ENCODE results near the gene AARS1. TPM values are rescaled to one million over a fixed set of nuclear protein-coding genes. Genes with fewer than 3 reads are reported as not detected.
"Not testable (repeated sequence)": the region's sequence is repeated elsewhere in the genome, so short reads cannot be mapped to it uniquely, and the experiment has no call there.

The AARS1 gene
- total RNA-seq, 2 donors from 2014 or later, result 14.7 to 20.6 TPM

GRCh38 chr16:70258946-70259345 is 30.4 kb downstream of the AARS1 start:
- DNase-seq (no peak), ATAC-seq (no peak)
- H3K27me3 Mint-ChIP-seq, result no peaks in the 10 kb centered on the region
- no peaks in the 10 kb centered on the region for H3K9me3 ChIP-seq (ENCODE audit: control insufficient read depth, low read length, poor library complexity, severe bottlenecking)
- H3K4me3 Mint-ChIP-seq, result no peak overlapping the region
- no peak overlapping the region for H3K27ac Mint-ChIP-seq
- H3K36me3 Mint-ChIP-seq (ENCODE audit: low read depth), result peaks cover 4% of the 10 kb centered on the region
- H3K4me1 Mint-ChIP-seq, result no peaks in the 10 kb centered on the region

- ATAC-seq, result no peak
- DNase-seq, result no peak
- H3K27me3 Mint-ChIP-seq, result no peaks in the 10 kb centered on the region
- peaks cover 4% of the 10 kb centered on the region for H3K36me3 Mint-ChIP-seq (ENCODE audit: low read depth)
- no peaks in the 10 kb centered on the region for H3K4me1 Mint-ChIP-seq
- H3K4me3 Mint-ChIP-seq, result no peak overlapping the region
- no peaks in the 10 kb centered on the region for H3K9me3 ChIP-seq (ENCODE audit: control insufficient read depth, low read length, poor library complexity, severe bottlenecking)
- H3K27ac Mint-ChIP-seq, result peak overlapping the region; percentile 19
Observed at GRCh38 chr16:70258065-70258464, 31.2 kb downstream of the AARS1 start.

- DNase-seq (no peak), ATAC-seq (no peak)
- no peaks in the 10 kb centered on the region for H3K4me1 Mint-ChIP-seq
- H3K36me3 Mint-ChIP-seq (ENCODE audit: low read depth), result peaks cover 4% of the 10 kb centered on the region
- no peaks in the 10 kb centered on the region for H3K27me3 Mint-ChIP-seq
- H3K4me3 Mint-ChIP-seq, result no peak overlapping the region
- H3K9me3 ChIP-seq (ENCODE audit: control insufficient read depth, low read length, poor library complexity, severe bottlenecking), result no peaks in the 10 kb centered on the region
- peak overlapping the region; percentile 19 for H3K27ac Mint-ChIP-seq
Observed at GRCh38 chr16:70257391-70257790, 31.9 kb downstream of the AARS1 start.

GRCh38 chr16:70255574-70255973 is 33.7 kb downstream of the AARS1 start:
- Mint-ChIP-seq H3K4me1 (peaks cover 4% of the 10 kb centered on the region), H3K27ac (no peak overlapping the region), H3K36me3 (ENCODE audit: low read depth) (peaks cover 4% of the 10 kb centered on the region), H3K27me3 (no peaks in the 10 kb centered on the region), H3K4me3 (no peak overlapping the region)
- no peaks in the 10 kb centered on the region for H3K9me3 ChIP-seq (ENCODE audit: control insufficient read depth, low read length, poor library complexity, severe bottlenecking)
- DNase-seq (no peak), ATAC-seq (no peak)

GRCh38 chr16:70254965-70255286 is 34.4 kb downstream of the AARS1 start:
- Mint-ChIP-seq H3K4me1 (peaks cover 8% of the 10 kb centered on the region), H3K4me3 (no peak overlapping the region), H3K36me3 (ENCODE audit: low read depth) (peaks cover 4% of the 10 kb centered on the region), H3K27ac (no peak overlapping the region), H3K27me3 (no peaks in the 10 kb centered on the region)
- no peaks in the 10 kb centered on the region for H3K9me3 ChIP-seq (ENCODE audit: control insufficient read depth, low read length, poor library complexity, severe bottlenecking)
- DNase-seq (no peak), ATAC-seq (no peak)

- ATAC-seq, result no peak
- Mint-ChIP-seq H3K4me1 (peaks cover 10% of the 10 kb centered on the region), H3K27me3 (no peaks in the 10 kb centered on the region), H3K27ac (no peak overlapping the region), H3K36me3 (ENCODE audit: low read depth) (peaks cover 4% of the 10 kb centered on the region), H3K4me3 (no peak overlapping the region)
- no peak for DNase-seq
- no peaks in the 10 kb centered on the region for H3K9me3 ChIP-seq (ENCODE audit: control insufficient read depth, low read length, poor library complexity, severe bottlenecking)
Observed at GRCh38 chr16:70254180-70254964, 34.9 kb downstream of the AARS1 start.

- H3K36me3 Mint-ChIP-seq (ENCODE audit: low read depth), result peaks cover 4% of the 10 kb centered on the region
- no peak overlapping the region for H3K4me3 Mint-ChIP-seq
- ATAC-seq (no peak), DNase-seq (peak in 1 of 3 donors; percentile 17)
- H3K9me3 ChIP-seq (ENCODE audit: control insufficient read depth, low read length, poor library complexity, severe bottlenecking), result no peaks in the 10 kb centered on the region
- no peak overlapping the region for H3K27ac Mint-ChIP-seq
- no peaks in the 10 kb centered on the region for H3K27me3 Mint-ChIP-seq
- H3K4me1 Mint-ChIP-seq, result peaks cover 10% of the 10 kb centered on the region
Observed at GRCh38 chr16:70253291-70254106, 35.8 kb downstream of the AARS1 start.

- no peak for ATAC-seq
- Mint-ChIP-seq H3K4me1 (peaks cover 10% of the 10 kb centered on the region), H3K36me3 (ENCODE audit: low read depth) (no peaks in the 10 kb centered on the region), H3K4me3 (no peak overlapping the region), H3K27me3 (no peaks in the 10 kb centered on the region), H3K27ac (peak overlapping the region; percentile 85)
- H3K9me3 ChIP-seq (ENCODE audit: control insufficient read depth, low read length, poor library complexity, severe bottlenecking), result no peaks in the 10 kb centered on the region
- no peak for DNase-seq
Observed at GRCh38 chr16:70252355-70252988, 36.8 kb downstream of the AARS1 start.

- H3K4me1 Mint-ChIP-seq, result peaks cover 10% of the 10 kb centered on the region
- H3K4me3 Mint-ChIP-seq, result peak within 1 kb of the TSS; percentile 89
- H3K36me3 Mint-ChIP-seq (ENCODE audit: low read depth), result no peaks in the 10 kb centered on the region
- ATAC-seq (peak; percentile 93), DNase-seq (peak; percentile 88 to 90 (median 88))
- no peaks in the 10 kb centered on the region for H3K9me3 ChIP-seq (ENCODE audit: control insufficient read depth, low read length, poor library complexity, severe bottlenecking)
- H3K27ac Mint-ChIP-seq, result peak within 1 kb of the TSS; percentile 93
- no peaks in the 10 kb centered on the region for H3K27me3 Mint-ChIP-seq
Observed at GRCh38 chr16:70251629-70252354, 37.5 kb downstream of the AARS1 start, which contains the start of gene EXOSC6. Gene EXOSC6, minus strand, starts transcription at chr16:70251940. Its CDS starts 40 bp downstream, at chr16:70251900.

GRCh38 chr16:70250748-70251628 is 38.3 kb downstream of the AARS1 start:
- H3K9me3 ChIP-seq (ENCODE audit: control insufficient read depth, low read length, poor library complexity, severe bottlenecking), result no peaks in the 10 kb centered on the region
- peak overlapping the region; percentile 93 for H3K27ac Mint-ChIP-seq
- no peaks in the 10 kb centered on the region for H3K36me3 Mint-ChIP-seq (ENCODE audit: low read depth)
- ATAC-seq, result peak; percentile 61
- peaks cover 10% of the 10 kb centered on the region for H3K4me1 Mint-ChIP-seq
- H3K4me3 Mint-ChIP-seq, result peak overlapping the region; percentile 82
- H3K27me3 Mint-ChIP-seq, result no peaks in the 10 kb centered on the region
- DNase-seq, result peak in 2 of 3 donors; percentile 12 to 31

- Mint-ChIP-seq H3K27ac (peak overlapping the region; percentile 93), H3K4me3 (peak overlapping the region; percentile 82), H3K4me1 (peaks cover 10% of the 10 kb centered on the region)
- not testable (repeated sequence) for H3K36me3 Mint-ChIP-seq (ENCODE audit: low read depth); DNase-seq; H3K27me3 Mint-ChIP-seq; ATAC-seq; H3K9me3 ChIP-seq (ENCODE audit: control insufficient read depth, low read length, poor library complexity, severe bottlenecking)
Observed at GRCh38 chr16:70249697-70250096, 39.6 kb downstream of the AARS1 start.

- not testable (repeated sequence) for DNase-seq; H3K27me3 Mint-ChIP-seq; H3K27ac Mint-ChIP-seq; ATAC-seq; H3K4me1 Mint-ChIP-seq; H3K9me3 ChIP-seq (ENCODE audit: control insufficient read depth, low read length, poor library complexity, severe bottlenecking); H3K36me3 Mint-ChIP-seq (ENCODE audit: low read depth); H3K4me3 Mint-ChIP-seq
Observed at GRCh38 chr16:70238773-70239172, 50.5 kb downstream of the AARS1 start.

All from T-helper 17 cell (primary cell).